Memory B cell (primary cell): ENCODE data around the gene GMDS.

Experiments
- ATAC-seq: fragments of 150-1000 bp; cut with Tn5 transposase; 2 replicates; pipeline ENCODE4 v1.10.0; 2021; ENCODE audit warnings: low read depth, mild to moderate bottlenecking, moderate library complexity
- DNase-seq, 2 donors: peaks; one replicate each; pipeline ENCODE4 v3.0.0; 2022; ENCODE audit warnings: low spot score in 2 of 2
- H3K27ac Mint-ChIP-seq: one replicate; pipeline ENCODE4 v1.8.0; 2022; ENCODE audit warnings: mild to moderate bottlenecking, moderate library complexity, mixed read lengths
- H3K27me3 Mint-ChIP-seq: one replicate; pipeline ENCODE4 v1.8.0; 2022; ENCODE audit warnings: mixed read lengths
- H3K36me3 Mint-ChIP-seq: one replicate; pipeline ENCODE4 v1.8.0; 2022; ENCODE audit warnings: mild to moderate bottlenecking, mixed read lengths
- H3K4me1 Mint-ChIP-seq: one replicate; pipeline ENCODE4 v1.8.0; 2022; ENCODE audit warnings: mixed read lengths
- H3K4me3 Mint-ChIP-seq: one replicate; pipeline ENCODE4 v1.8.0; 2022; ENCODE audit warnings: mild to moderate bottlenecking, moderate library complexity, mixed read lengths
- H3K9me3 Mint-ChIP-seq: one replicate; pipeline ENCODE4 v1.8.0; 2022; ENCODE audit warnings: mixed read lengths

GMDS gene

GRCh38 chr6:2086326-2086965, 159.0 kb downstream of the GMDS start:
- Mint-ChIP-seq H3K27ac (no peak overlapping the region), H3K4me1 (peaks cover 2% of the 10 kb centered on the region), H3K36me3 (peaks cover 17% of the 10 kb centered on the region), H3K27me3 (no peaks in the 10 kb centered on the region), H3K4me3 (no peak overlapping the region), H3K9me3 (peaks cover 4% of the 10 kb centered on the region)
- DNase-seq (no peak), ATAC-seq (no peak)

- H3K4me3 Mint-ChIP-seq: no peak overlapping the region
- peaks cover 2% of the 10 kb centered on the region for H3K4me1 Mint-ChIP-seq
- ATAC-seq (no peak), DNase-seq (no peak)
- no peaks in the 10 kb centered on the region for H3K27me3 Mint-ChIP-seq
- peaks cover 4% of the 10 kb centered on the region for H3K9me3 Mint-ChIP-seq
- H3K27ac Mint-ChIP-seq: no peak overlapping the region
- peaks cover 16% of the 10 kb centered on the region for H3K36me3 Mint-ChIP-seq
Measured at GRCh38 chr6:2085657-2086056, 159.7 kb downstream of the GMDS start.

- Mint-ChIP-seq H3K27ac (no peak overlapping the region), H3K27me3 (no peaks in the 10 kb centered on the region), H3K4me1 (peaks cover 2% of the 10 kb centered on the region), H3K4me3 (no peak overlapping the region), H3K36me3 (peaks cover 25% of the 10 kb centered on the region), H3K9me3 (peaks cover 17% of the 10 kb centered on the region)
- DNase-seq: no peak
- ATAC-seq: no peak
Measured at GRCh38 chr6:2081155-2082138, 164.0 kb downstream of the GMDS start.

GRCh38 chr6:2078888-2079287, 166.5 kb downstream of the GMDS start:
- H3K4me3 Mint-ChIP-seq: no peak overlapping the region
- peaks cover 27% of the 10 kb centered on the region for H3K36me3 Mint-ChIP-seq
- H3K4me1 Mint-ChIP-seq: peaks cover 2% of the 10 kb centered on the region
- ATAC-seq (no peak), DNase-seq (no peak)
- H3K27ac Mint-ChIP-seq: no peak overlapping the region
- H3K27me3 Mint-ChIP-seq: no peaks in the 10 kb centered on the region
- H3K9me3 Mint-ChIP-seq: peaks cover 17% of the 10 kb centered on the region

- ATAC-seq (no peak), DNase-seq (no peak)
- H3K27ac Mint-ChIP-seq: no peak overlapping the region
- H3K27me3 Mint-ChIP-seq: no peaks in the 10 kb centered on the region
- H3K9me3 Mint-ChIP-seq: peaks cover 17% of the 10 kb centered on the region
- no peak overlapping the region for H3K4me3 Mint-ChIP-seq
- H3K36me3 Mint-ChIP-seq: peaks cover 29% of the 10 kb centered on the region
- H3K4me1 Mint-ChIP-seq: peaks cover 2% of the 10 kb centered on the region
Measured at GRCh38 chr6:2077826-2078225, 167.6 kb downstream of the GMDS start.

GRCh38 chr6:2073476-2073875, 171.9 kb downstream of the GMDS start:
- ATAC-seq (no peak), DNase-seq (no peak)
- peaks cover 14% of the 10 kb centered on the region for H3K9me3 Mint-ChIP-seq
- no peaks in the 10 kb centered on the region for H3K27me3 Mint-ChIP-seq
- peaks cover 19% of the 10 kb centered on the region for H3K36me3 Mint-ChIP-seq
- no peaks in the 10 kb centered on the region for H3K4me1 Mint-ChIP-seq
- no peak overlapping the region for H3K27ac Mint-ChIP-seq
- H3K4me3 Mint-ChIP-seq: no peak overlapping the region

GRCh38 chr6:2072453-2072852, 173.0 kb downstream of the GMDS start:
- no peaks in the 10 kb centered on the region for H3K4me1 Mint-ChIP-seq
- peaks cover 6% of the 10 kb centered on the region for H3K9me3 Mint-ChIP-seq
- ATAC-seq (no peak), DNase-seq (no peak)
- no peak overlapping the region for H3K27ac Mint-ChIP-seq
- H3K4me3 Mint-ChIP-seq: no peak overlapping the region
- no peaks in the 10 kb centered on the region for H3K27me3 Mint-ChIP-seq
- peaks cover 15% of the 10 kb centered on the region for H3K36me3 Mint-ChIP-seq

GRCh38 chr6:2063547-2063946, 181.9 kb downstream of the GMDS start:
- ATAC-seq (no peak), DNase-seq (no peak)
- Mint-ChIP-seq H3K4me3 (no peak overlapping the region), H3K27me3 (no peaks in the 10 kb centered on the region), H3K27ac (no peak overlapping the region), H3K36me3 (peaks cover 12% of the 10 kb centered on the region), H3K4me1 (no peaks in the 10 kb centered on the region), H3K9me3 (peaks cover 5% of the 10 kb centered on the region)

GRCh38 chr6:2061880-2062279, 183.5 kb downstream of the GMDS start:
- no peak for DNase-seq
- H3K9me3 Mint-ChIP-seq: peaks cover 5% of the 10 kb centered on the region
- no peak overlapping the region for H3K4me3 Mint-ChIP-seq
- H3K27ac Mint-ChIP-seq: no peak overlapping the region
- peaks cover 6% of the 10 kb centered on the region for H3K4me1 Mint-ChIP-seq
- no peaks in the 10 kb centered on the region for H3K27me3 Mint-ChIP-seq
- peaks cover 12% of the 10 kb centered on the region for H3K36me3 Mint-ChIP-seq
- ATAC-seq: no peak

GRCh38 chr6:2055911-2056310, 189.5 kb downstream of the GMDS start:
- Mint-ChIP-seq H3K27ac (no peak overlapping the region), H3K9me3 (peaks cover 3% of the 10 kb centered on the region), H3K4me3 (no peak overlapping the region), H3K36me3 (peaks cover 4% of the 10 kb centered on the region), H3K27me3 (no peaks in the 10 kb centered on the region), H3K4me1 (peaks cover 6% of the 10 kb centered on the region)
- DNase-seq (no peak), ATAC-seq (no peak)

- DNase-seq (no peak), ATAC-seq (no peak)
- H3K9me3 Mint-ChIP-seq: no peaks in the 10 kb centered on the region
- no peaks in the 10 kb centered on the region for H3K27me3 Mint-ChIP-seq
- H3K36me3 Mint-ChIP-seq: peaks cover 2% of the 10 kb centered on the region
- no peak overlapping the region for H3K4me3 Mint-ChIP-seq
- peaks cover 6% of the 10 kb centered on the region for H3K4me1 Mint-ChIP-seq
- H3K27ac Mint-ChIP-seq: no peak overlapping the region
Measured at GRCh38 chr6:2055143-2055542, 190.3 kb downstream of the GMDS start.

GRCh38 chr6:2054516-2055067, 190.8 kb downstream of the GMDS start:
- Mint-ChIP-seq H3K27me3 (no peaks in the 10 kb centered on the region), H3K36me3 (peaks cover 7% of the 10 kb centered on the region), H3K4me1 (peaks cover 6% of the 10 kb centered on the region), H3K27ac (no peak overlapping the region), H3K9me3 (no peaks in the 10 kb centered on the region), H3K4me3 (no peak overlapping the region)
- no peak for ATAC-seq
- DNase-seq: no peak

- no peaks in the 10 kb centered on the region for H3K27me3 Mint-ChIP-seq
- DNase-seq (no peak), ATAC-seq (no peak)
- H3K36me3 Mint-ChIP-seq: peaks cover 7% of the 10 kb centered on the region
- H3K4me1 Mint-ChIP-seq: peaks cover 6% of the 10 kb centered on the region
- H3K4me3 Mint-ChIP-seq: no peak overlapping the region
- no peak overlapping the region for H3K27ac Mint-ChIP-seq
- no peaks in the 10 kb centered on the region for H3K9me3 Mint-ChIP-seq
Measured at GRCh38 chr6:2053691-2054090, 191.7 kb downstream of the GMDS start.

- no peaks in the 10 kb centered on the region for H3K4me1 Mint-ChIP-seq
- H3K27ac Mint-ChIP-seq: no peak overlapping the region
- H3K4me3 Mint-ChIP-seq: no peak overlapping the region
- ATAC-seq: no peak
- H3K9me3 Mint-ChIP-seq: peaks cover 4% of the 10 kb centered on the region
- no peak for DNase-seq
- peaks cover 12% of the 10 kb centered on the region for H3K36me3 Mint-ChIP-seq
- H3K27me3 Mint-ChIP-seq: no peaks in the 10 kb centered on the region
Measured at GRCh38 chr6:2047855-2048254, 197.6 kb downstream of the GMDS start.
